ENCODE results near the gene DDX25. TPM values are rescaled to one million over a fixed set of nuclear protein-coding genes. Genes with fewer than 3 reads are reported as not detected.

Gene DDX25
- total RNA-seq, 4 donors from 2014 or later, result 0.60 to 2.5 TPM; not detected in 2

GRCh38 chr11:125978181-125978716 is 73.9 kb downstream of the DDX25 start:
- no peak for ATAC-seq (ENCODE audit: low FRiP score)
- TF ChIP-seq CTCF (IDR thresholded peaks at IDR 0.05), result no peak
- no peak for DNase-seq (ENCODE audit: low spot score)

Other genes with a start within 250 kb of the DDX25 start
- not detected for gene ACRV1, start 223.7 kb upstream of the DDX25 start, total RNA-seq
- gene PATE1, start 158.2 kb upstream of the DDX25 start, total RNA-seq, result not detected
- not detected for gene PATE2, start 125.7 kb upstream of the DDX25 start, total RNA-seq
- not detected for gene PATE3, start 116.4 kb upstream of the DDX25 start, total RNA-seq
- gene PATE4, start 71.2 kb upstream of the DDX25 start, total RNA-seq, result not detected
- 1 to 10 TPM; 2.6 to 4.9 (median 3.0) TPM for gene HYLS1, start 16.8 kb upstream of the DDX25 start, total RNA-seq
- gene PUS3, start 1.3 kb upstream of the DDX25 start, total RNA-seq, result 10 to 100 TPM in 2 of 4 donors, 1 to 10 TPM in 2; 7.3 to 12.2 (median 9.5) TPM
- gene VSIG10L2, start 41.5 kb downstream of the DDX25 start, total RNA-seq, result under 1 TPM in 1 of 4 donors, not detected in 3; 0.32 TPM
- gene CDON, start 158.4 kb downstream of the DDX25 start, total RNA-seq, result 100 to 1,000 TPM in 1 of 4 donors, 10 to 100 TPM in 3; 13.1 to 159 (median 43.4) TPM

Data from omental fat pad (tissue), 4 donors.